Spleen (tissue), 11 donors: ENCODE results near the gene RBMS2. TPM values are rescaled to one million over a fixed set of nuclear protein-coding genes. Genes with fewer than 3 reads are reported as not detected.
A peak's percentile ranks its signal among the peaks of the same experiment; 100 is the strongest.

Experiments
- DNase-seq: peaks from one replicate; pipeline ENCODE4 v3.0.0-alpha.2; 2020
- H3K27ac ChIP-seq, 8 donors: fragments of 200-600 bp; sonication (generic) in 7 of 8; 1 replicate in 4 of 8; 2 replicates in 4 of 8; pipeline versions ENCODE4 v1.5.0 to v1.8.0; 2016 to 2021; ENCODE audit warnings: inconsistent platforms in 4 of 8, mild to moderate bottlenecking in 4 of 8, moderate library complexity in 1 of 8
- H3K27me3 ChIP-seq, 7 donors: fragments of 200-600 bp; sonication (generic) in 6 of 7; replicated peaks in 1 of 7; 1 replicate in 4 of 7; 2 replicates in 3 of 7; pipeline versions ENCODE4 v1.5.0 to v1.8.0; 2016 to 2021; ENCODE audit warnings: inconsistent platforms in 3 of 7, mild to moderate bottlenecking in 1 of 7
- H3K36me3 ChIP-seq, 6 donors: fragments of 200-600 bp; sonication (generic) in 5 of 6; 1 replicate in 4 of 6; 2 replicates in 2 of 6; pipeline versions ENCODE4 v1.5.0 to v1.8.0; 2016 to 2021; ENCODE audit warnings: inconsistent platforms in 2 of 6
- H3K4me1 ChIP-seq, 6 donors: fragments of 200-600 bp; sonication (generic) in 5 of 6; 1 replicate in 3 of 6; 2 replicates in 3 of 6; pipeline versions ENCODE4 v1.5.0 to v1.8.0; 2016 to 2021; ENCODE audit warnings: inconsistent platforms in 3 of 6
- H3K4me3 ChIP-seq, 8 donors: fragments of 200-600 bp; sonication (generic) in 7 of 8; 1 replicate in 4 of 8; 2 replicates in 4 of 8; pipeline versions ENCODE4 v1.5.0 to v1.8.0; 2016 to 2021; ENCODE audit warnings: inconsistent platforms in 4 of 8, mild to moderate bottlenecking in 4 of 8, moderate library complexity in 2 of 8
- H3K9me3 ChIP-seq, 8 donors: fragments of 200-600 bp; sonication (generic) in 7 of 8; 1 replicate in 4 of 8; 2 replicates in 4 of 8; pipeline versions ENCODE4 v1.5.0 to v1.8.0; 2016 to 2021; ENCODE audit warnings: inconsistent platforms in 4 of 8
- POLR2A ChIP-seq, 3 donors: fragments of 450-650 bp; IDR thresholded peaks; one replicate each; pipeline ENCODE4 v1.5.1; 2017; ENCODE audit warnings: antibody characterized with exemption in 3 of 3, mild to moderate bottlenecking in 1 of 3
- POLR2AphosphoS5 ChIP-seq, 3 donors: sonication (generic); formaldehyde crosslinking; IDR thresholded peaks; one replicate each; pipeline ENCODE4 v1.5.1; 2017; ENCODE audit warnings: antibody characterized with exemption in 3 of 3
- WGBS, 5 donors: extraction: QIAGEN DNeasy Blood & Tissue Kit in 3 of 5; methylation state at CpG; one replicate each; pipeline versions ENCODE4 v1.1.5 to v1.1.7; 2013 to 2018; 5-methylcytosine and 5-hydroxymethylcytosine counted together
- intact Hi-C: fragments of 100-400 bp; cut with DNase I; formaldehyde crosslinking; loops from one replicate; pipeline ENCODE4 v1.15.0; 2023; ENCODE audit warnings: low total_unique reads
- polyA plus RNA-seq, 3 donors: library from polyadenylated mRNA; stranded (reverse); fragments of 200-250 nt; gene quantifications; one replicate each; pipeline ENCODE4 v1.2.1, GENCODE V29; 2013
- total RNA-seq, 7 donors: library from RNA; depleted of rRNA in 3 of 7; stranded (reverse); fragments of >200 nt in 3 of 7; fragmentation: NEBNext Ultra II Directional in 4 of 7; extraction: Animal tissue kit (Norgen Biotek cat#: 25700) in 4 of 7; gene quantifications; one replicate each; pipeline versions ENCODE4 v1.1.0 to v1.2.1, GENCODE V29; 2016 to 2021
- TF ChIP-seq, protein P1 (sequence below), 11 experiments: fragments of 200-600 bp in 7 of 11; fragments of 450-650 bp in 4 of 11; sonication (generic) in 4 of 11; IDR thresholded peaks in 8 of 11; conservative IDR thresholded peaks in 3 of 11; 1 replicate in 7 of 11; 2 replicates in 4 of 11; pipeline versions ENCODE4 v1.4.0 to v1.8.0; 2016 to 2021; ENCODE audit warnings: antibody characterized with exemption in 11 of 11, inconsistent platforms in 4 of 11, mild to moderate bottlenecking in 1 of 11
- donor health status: healthy with polysubstance abuse.
- donor health status: DM: no; HTN: no; CAD: no; lungs with moderate emphysema.
- donor health status: DM: no; HTN: no; CAD: no.
- donor health status: Bipolar disorder and iron deficiency.
- donor health status: healthy.
- donor health status: DM: no; HTN: no; CAD: no.
- donor health status: DM: yes; HTN: yes; CAD: no.

Gene RBMS2
- total and polyA plus RNA-seq, 10 donors, result 3.0 to 65.4 (median 26.2) TPM

DNA sequence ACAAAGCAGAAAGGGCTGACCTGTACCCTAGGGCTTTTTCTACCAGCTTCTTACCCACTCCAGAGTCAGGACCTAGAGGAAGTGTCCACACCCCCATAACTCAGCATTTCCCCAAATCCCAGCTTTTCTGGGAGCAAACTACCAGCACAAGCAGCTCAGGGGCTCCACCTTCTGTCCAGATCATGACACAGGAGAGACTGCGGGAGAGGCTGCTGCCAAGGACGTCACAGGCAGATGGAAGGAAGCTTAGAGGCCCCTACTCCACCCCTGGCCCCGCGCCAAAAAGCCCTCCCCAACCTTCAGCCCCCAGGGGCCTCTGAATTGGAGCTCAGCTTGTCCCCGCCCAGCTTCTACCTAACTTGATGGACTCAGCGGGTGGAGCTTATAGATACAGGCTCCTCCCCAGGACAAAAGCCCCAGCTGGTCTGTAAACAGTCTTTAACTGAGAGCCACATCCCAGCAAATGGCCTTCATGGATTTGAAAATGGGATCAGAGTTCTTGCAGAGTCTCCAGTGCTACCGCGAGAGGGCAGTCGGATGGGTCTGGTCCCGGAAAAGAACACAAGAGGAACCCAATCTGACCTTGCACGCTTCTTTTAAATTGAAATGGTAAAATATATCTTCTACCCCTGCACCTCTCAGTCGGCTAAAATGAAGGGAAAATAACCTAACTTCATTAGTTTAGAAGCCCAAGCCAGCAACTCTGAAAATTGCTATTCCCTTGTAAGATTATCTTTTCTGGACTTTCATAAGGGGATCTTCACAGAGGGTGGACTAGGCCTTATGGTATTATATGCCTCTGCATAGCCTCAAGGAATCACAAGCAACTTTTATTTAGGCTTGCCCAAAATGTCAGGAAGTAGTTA is 115.3 kb downstream of the RBMS2 start:
- Histone ChIP-seq H3K27me3 (no peaks in the 10 kb centered on the region), H3K4me1 (peaks cover 35 to 96% (median 60%) of the 10 kb centered on the region in 6 donors), H3K4me3 (peak overlapping the region; percentile 15 to 95 (median 76)), H3K9me3 (no peaks in the 10 kb centered on the region), H3K27ac (peak overlapping the region; percentile 81 to 98 (median 94)), H3K36me3 (peaks cover 0 to 49% (median 47%) of the 10 kb centered on the region in 6 donors)
- TF ChIP-seq POLR2A (IDR thresholded peaks at IDR 0.05), result no peak
- peak; percentile 74 to 87 (median 81) for TF ChIP-seq POLR2AphosphoS5 (IDR thresholded peaks at IDR 0.05)
- TF ChIP-seq, protein P1, sequence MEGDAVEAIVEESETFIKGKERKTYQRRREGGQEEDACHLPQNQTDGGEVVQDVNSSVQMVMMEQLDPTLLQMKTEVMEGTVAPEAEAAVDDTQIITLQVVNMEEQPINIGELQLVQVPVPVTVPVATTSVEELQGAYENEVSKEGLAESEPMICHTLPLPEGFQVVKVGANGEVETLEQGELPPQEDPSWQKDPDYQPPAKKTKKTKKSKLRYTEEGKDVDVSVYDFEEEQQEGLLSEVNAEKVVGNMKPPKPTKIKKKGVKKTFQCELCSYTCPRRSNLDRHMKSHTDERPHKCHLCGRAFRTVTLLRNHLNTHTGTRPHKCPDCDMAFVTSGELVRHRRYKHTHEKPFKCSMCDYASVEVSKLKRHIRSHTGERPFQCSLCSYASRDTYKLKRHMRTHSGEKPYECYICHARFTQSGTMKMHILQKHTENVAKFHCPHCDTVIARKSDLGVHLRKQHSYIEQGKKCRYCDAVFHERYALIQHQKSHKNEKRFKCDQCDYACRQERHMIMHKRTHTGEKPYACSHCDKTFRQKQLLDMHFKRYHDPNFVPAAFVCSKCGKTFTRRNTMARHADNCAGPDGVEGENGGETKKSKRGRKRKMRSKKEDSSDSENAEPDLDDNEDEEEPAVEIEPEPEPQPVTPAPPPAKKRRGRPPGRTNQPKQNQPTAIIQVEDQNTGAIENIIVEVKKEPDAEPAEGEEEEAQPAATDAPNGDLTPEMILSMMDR (IDR thresholded peaks at IDR 0.05 in 8 of 11, conservative IDR thresholded peaks at IDR 0.05 in 3 of 11), result peak; percentile 16 to 83 (median 52)
- WGBS, 5 donors, result 3 to 7% (median 5%) methylated on average over 10 to 12 of the region's 12 CpGs
- peak; percentile 97 for DNase-seq
- intact Hi-C loops, result no loop called here

DNA sequence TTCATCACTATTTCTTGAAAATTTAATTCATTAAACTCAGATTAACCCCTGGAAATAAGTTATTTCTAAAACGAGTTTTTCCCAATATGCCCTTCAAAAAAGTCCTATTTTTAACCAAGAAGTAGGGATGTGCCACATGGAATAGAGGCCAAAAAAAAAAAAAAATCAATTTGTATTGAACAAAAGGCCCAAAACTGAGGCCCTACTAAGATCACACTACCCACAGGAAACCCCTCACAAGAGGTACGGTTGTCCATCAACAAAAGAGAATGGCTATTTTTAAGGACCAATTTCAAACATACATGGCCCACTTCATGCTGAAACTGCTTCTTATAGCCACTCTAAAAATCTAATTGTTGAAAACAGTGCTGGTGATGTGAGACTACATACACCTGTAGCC is 116.0 kb downstream of the RBMS2 start:
- peak overlapping the region in 7 of 8 donors; percentile 93 to 98 (median 95) for H3K27ac ChIP-seq
- DNase-seq, result no peak
- H3K4me3 ChIP-seq, result no peak overlapping the region
- H3K9me3 ChIP-seq, result no peaks in the 10 kb centered on the region
- H3K27me3 ChIP-seq, result no peaks in the 10 kb centered on the region
- H3K4me1 ChIP-seq, result peaks cover 29 to 96% (median 56%) of the 10 kb centered on the region in 6 donors
- peaks cover 3 to 56% (median 54%) of the 10 kb centered on the region in 6 donors for H3K36me3 ChIP-seq
- 49 to 78% (median 61%) methylated on average over 2 of the region's 2 CpGs for WGBS, 5 donors
- intact Hi-C loops, result no loop called here
- TF ChIP-seq, protein P1 (IDR thresholded peaks at IDR 0.05 in 8 of 11, conservative IDR thresholded peaks at IDR 0.05 in 3 of 11), result no peak
- TF ChIP-seq POLR2A (IDR thresholded peaks at IDR 0.05), result no peak
- no peak for TF ChIP-seq POLR2AphosphoS5 (IDR thresholded peaks at IDR 0.05)

DNA sequence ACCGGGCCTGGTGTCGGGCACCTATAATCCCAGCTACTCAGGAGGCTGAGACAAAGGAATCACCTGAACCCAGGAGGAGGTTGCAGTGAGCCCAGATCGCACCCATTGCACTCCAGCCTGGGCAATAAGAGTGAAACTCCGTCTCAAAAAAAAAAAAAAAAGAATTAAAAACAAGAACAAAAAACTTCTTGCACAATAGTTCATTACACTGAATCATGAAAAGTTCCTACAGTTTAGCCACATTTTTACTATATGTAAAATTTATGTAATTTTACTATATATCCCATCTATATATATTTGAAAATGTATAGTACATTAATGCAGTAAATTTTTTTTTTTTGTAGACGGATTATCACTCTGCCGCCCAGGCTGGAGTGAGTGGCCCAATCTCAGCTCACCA is 119.6 kb downstream of the RBMS2 start:
- no peak for DNase-seq
- 76 to 86% (median 80%) methylated on average over 6 of the region's 6 CpGs for WGBS, 5 donors
- Histone ChIP-seq H3K27ac (no peak overlapping the region), H3K9me3 (no peaks in the 10 kb centered on the region), H3K27me3 (no peaks in the 10 kb centered on the region), H3K4me3 (no peak overlapping the region), H3K4me1 (peaks cover 30 to 90% (median 55%) of the 10 kb centered on the region in 6 donors), H3K36me3 (peaks cover 3 to 78% (median 75%) of the 10 kb centered on the region in 6 donors)
- intact Hi-C loops, result no loop called here
- TF ChIP-seq POLR2AphosphoS5 (IDR thresholded peaks at IDR 0.05) (no peak), POLR2A (IDR thresholded peaks at IDR 0.05) (no peak)
- TF ChIP-seq, protein P1 (IDR thresholded peaks at IDR 0.05 in 8 of 11, conservative IDR thresholded peaks at IDR 0.05 in 3 of 11), result no peak

DNA sequence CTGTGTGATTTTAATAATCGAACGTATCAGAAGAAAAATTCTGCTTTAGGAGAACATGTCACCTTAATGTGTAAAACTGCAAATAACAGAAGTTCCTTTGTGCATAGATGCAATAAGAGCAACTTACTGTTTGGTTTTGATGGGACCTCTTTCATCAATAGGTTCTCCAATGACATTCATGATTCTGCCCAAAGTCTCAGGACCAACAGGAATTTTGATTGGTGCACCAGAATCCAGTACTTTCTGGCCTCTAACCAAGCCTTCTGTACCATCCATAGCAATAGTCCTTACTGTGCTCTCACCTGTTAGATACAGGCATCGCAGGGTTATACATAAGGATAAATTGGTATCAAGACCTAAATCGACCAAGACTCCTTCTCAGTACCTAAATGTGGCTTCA is 123.0 kb downstream of the RBMS2 start:
- WGBS, 5 donors, result 35 to 50% (median 39%) methylated on average over 4 of the region's 4 CpGs
- Histone ChIP-seq H3K36me3 (peaks cover 3 to 53% (median 50%) of the 10 kb centered on the region in 6 donors), H3K9me3 (no peaks in the 10 kb centered on the region), H3K27me3 (no peaks in the 10 kb centered on the region), H3K4me3 (peak overlapping the region; percentile 76 to 99 (median 89)), H3K27ac (peak overlapping the region; percentile 92 to 97 (median 94)), H3K4me1 (peaks cover 23 to 64% (median 42%) of the 10 kb centered on the region in 6 donors)
- no peak for DNase-seq
- no peak for TF ChIP-seq POLR2A (IDR thresholded peaks at IDR 0.05)
- TF ChIP-seq, protein P1 (IDR thresholded peaks at IDR 0.05 in 8 of 11, conservative IDR thresholded peaks at IDR 0.05 in 3 of 11), result no peak
- intact Hi-C loops, result loop anchor here (5.0 kb wide), 1 partner anchor 38 kb away; no protein-coding TSS in a partner anchor
